HG03045 (cell line): Measurements from ENCODE around the gene NEU1.
"Not testable (repeated sequence)": the region's sequence is repeated elsewhere in the genome, so short reads cannot be mapped to it uniquely, and the experiment has no call there.

Experiments used
- ATAC-seq: cut with Tn5 transposase; IDR thresholded peaks from one replicate; pipeline ENCODE4 v1.9.1; 2021; ENCODE audit warnings: mild to moderate bottlenecking, moderate library complexity; ENCODE audit not compliant: unreplicated experiment

Gene NEU1

DNA sequence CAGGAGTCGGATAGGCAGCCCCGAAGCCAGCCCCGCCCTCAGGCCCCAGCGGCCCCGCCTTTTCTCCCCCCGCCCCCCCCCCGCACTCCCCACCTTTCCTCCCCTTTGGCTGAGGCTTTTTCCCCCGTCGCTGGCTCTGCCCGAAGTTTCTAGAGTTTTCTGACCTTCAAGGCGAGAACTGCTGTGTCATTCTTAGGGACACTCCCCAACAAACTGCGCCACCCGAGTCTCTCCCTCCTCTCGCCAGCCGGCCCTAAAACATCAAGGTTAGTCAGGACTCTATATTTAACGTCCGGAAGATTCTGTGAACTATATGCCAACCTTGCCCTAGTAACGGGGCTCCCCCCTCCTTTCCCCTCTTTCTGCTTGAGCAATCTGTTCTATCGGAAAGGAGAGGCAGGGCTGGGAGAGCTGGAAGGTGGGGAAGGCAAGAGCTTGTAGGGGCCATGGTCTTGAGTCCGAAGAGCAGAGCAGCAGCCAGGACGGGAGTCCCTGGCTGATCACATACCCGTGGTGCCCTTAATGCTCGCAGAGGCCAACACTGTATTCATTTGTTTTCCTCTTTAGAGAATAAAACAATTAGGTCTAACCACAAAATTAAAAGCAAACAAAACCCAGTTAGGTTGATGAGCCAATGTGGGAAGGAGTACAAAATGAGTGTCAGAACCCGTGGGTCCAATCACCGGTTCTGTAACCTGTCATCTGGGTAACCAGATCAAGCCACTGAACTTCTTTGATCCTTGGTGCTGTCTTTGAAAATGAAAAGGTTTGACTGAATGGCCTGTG, 40.4 kb downstream of the NEU1 start:
- ATAC-seq, result peak; percentile 36

DNA sequence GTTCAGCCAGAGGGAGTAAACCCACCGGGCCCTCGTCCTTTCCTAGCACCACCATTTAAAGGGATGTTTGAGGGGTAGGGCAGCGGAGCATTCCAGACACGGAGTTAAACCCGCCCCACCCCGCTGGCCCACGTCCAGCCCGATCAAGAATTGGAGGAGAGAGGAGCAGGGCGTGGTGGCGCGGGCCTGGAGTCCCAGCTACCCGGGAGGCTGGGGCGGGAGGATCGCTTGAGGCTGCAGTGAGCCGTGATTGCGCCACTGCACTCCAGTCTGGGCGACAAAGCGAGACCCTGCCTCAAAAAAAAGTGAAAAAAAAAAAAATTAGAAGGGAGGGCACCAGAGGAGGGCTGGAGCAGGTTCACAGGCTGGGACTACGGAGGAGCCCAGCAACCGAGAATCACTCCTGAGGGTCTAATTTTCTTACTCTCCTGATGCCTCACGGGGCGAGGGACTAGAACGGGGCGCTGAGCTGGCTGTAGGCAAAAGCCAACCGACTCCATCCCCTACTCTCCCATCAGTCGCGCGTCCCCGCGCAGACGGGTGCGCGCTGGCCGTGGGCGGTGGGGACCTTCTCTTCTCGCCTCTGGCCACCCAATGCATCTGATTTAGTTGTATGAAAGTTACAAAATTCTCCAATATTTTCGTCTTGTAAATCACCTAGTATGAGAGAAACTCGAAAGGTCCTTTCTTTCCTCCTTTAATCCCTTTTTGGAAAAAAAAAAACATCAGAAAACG, 41.2 kb downstream of the NEU1 start:
- peak; percentile 44 for ATAC-seq

DNA sequence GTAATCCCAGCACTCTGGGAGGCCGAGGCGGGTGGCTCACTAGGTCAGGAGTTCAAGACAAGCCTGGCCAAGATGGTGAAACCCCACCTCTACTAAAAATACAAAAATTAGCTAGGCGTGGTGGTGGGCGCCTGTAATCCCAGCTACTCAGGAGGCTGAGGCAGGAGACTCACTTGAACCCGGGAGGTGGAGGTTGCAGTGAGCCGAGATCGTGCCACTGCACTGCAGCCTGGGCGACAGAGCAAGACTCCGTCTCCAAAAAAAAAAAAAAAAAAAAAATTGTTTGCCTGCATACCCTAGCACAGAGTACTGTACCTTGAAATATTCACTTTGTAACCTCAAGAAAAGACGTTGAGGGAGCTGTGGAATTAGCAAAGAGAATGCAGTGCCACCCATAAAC, 42.2 kb downstream of the NEU1 start:
- not testable (repeated sequence) for ATAC-seq

DNA sequence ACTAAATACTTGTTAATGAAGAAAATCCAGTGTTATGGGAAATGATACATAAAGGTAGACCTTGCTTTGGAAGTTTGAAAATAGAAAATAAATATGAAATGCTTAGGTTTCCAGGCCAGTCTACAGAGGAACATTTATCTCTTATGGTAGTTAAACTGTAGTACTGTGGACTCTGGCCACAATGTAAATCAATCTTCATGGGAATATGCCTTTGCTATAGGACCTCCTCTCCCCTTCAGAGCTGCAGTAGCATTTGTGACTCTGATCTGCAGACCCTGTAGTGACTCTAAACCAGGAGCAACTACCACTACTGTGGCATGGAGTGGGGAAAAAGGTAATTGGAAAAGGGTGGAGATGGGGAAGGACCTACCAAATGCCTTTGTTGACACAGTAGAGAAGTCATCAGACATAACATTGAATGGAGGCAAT, 42.7 kb downstream of the NEU1 start:
- ATAC-seq, result no peak

DNA sequence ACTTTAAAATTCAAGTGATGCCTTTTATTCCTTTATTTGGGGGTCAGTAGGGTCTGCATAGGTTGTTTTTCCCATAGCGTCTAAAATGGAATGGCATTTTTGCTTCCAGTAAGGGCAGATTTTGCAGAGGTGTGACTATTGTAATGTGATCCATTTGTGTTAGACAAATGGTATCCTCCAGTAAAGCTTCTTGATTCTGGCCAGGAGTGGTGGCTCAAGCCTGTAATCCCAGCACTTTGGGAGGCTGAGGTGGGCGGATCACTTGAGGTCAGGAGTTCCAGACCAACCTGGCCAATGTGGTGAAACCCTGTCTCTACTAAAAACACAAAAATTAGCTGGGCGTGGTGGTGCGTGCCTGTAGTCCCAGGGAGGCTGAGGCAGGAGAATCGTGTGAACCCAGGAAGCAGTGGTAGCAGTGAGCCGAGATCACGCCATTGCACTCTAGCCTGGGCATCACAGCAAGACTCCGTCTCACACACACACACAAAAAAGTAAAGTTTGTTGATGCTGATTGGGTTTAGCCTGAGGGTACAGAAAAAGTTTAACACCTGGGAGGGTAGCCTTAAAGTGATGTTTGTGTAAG, 44.6 kb downstream of the NEU1 start:
- not testable (repeated sequence) for ATAC-seq

DNA sequence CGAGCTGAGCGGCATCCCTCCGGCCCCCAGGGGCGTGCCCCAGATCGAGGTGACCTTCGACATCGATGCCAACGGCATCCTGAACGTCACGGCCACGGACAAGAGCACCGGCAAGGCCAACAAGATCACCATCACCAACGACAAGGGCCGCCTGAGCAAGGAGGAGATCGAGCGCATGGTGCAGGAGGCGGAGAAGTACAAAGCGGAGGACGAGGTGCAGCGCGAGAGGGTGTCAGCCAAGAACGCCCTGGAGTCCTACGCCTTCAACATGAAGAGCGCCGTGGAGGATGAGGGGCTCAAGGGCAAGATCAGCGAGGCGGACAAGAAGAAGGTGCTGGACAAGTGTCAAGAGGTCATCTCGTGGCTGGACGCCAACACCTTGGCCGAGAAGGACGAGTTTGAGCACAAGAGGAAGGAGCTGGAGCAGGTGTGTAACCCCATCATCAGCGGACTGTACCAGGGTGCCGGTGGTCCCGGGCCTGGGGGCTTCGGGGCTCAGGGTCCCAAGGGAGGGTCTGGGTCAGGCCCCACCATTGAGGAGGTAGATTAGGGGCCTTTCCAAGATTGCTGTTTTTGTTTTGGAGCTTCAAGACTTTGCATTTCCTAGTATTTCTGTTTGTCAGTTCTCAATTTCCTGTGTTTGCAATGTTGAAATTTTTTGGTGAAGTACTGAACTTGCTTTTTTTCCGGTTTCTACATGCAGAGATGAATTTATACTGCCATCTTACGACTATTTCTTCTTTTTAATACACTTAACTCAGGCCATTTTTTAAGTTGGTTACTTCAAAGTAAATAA, 45.3 kb downstream of the NEU1 start:
- not testable (repeated sequence) for ATAC-seq

- ATAC-seq, result peak; percentile 36
These were observed 47.4 kb downstream of the NEU1 start, which contains the start of the genes HSPA1A and HSPA1L for GRCh38 chr6:31815025-31815838. Gene HSPA1A (plus strand): TSS chr6:31815543. CDS start chr6:31815757, 214 bp downstream. Gene HSPA1L (minus strand): TSS chr6:31815283. CDS start chr6:31811972, 3,311 bp downstream.

DNA sequence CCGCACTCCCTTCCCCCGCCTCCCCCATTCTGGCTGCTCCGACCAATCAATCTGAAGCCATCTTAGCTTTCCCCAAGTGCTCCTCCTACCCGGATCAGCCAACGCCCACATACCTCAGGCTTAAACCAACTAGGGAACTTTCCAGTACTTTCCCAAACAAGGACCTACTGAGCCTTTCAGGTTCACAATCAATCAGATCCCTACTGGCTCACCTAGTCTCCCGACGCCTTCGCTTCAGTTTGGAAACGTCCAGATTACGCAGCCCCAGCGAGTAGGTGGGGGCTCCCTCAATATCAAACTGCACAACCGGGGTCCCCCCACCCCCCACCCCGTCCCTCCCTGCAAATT, 48.0 kb downstream of the NEU1 start:
- ATAC-seq, result no peak

- ATAC-seq, result no peak
These were observed 49.2 kb downstream of the NEU1 start for GRCh38 chr6:31813465-31813849.

DNA sequence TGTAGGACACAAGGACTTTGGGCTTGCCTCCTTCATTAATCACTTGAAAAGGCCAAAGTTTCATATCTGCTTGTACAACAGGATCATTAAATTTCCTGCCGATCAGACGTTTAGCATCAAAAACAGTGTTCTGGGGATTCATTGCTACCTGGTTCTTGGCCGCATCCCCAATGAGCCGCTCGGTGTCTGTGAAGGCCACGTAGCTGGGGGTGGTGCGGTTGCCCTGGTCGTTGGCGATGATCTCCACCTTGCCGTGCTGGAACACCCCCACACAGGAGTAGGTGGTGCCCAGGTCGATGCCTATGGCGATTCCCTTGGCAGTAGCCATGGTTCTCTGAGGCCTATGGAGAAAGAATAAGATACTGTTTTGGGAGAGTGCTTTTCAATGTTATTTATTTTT, 51.0 kb downstream of the NEU1 start:
- no peak for ATAC-seq

GRCh38 chr6:31808599-31808998, 54.0 kb downstream of the NEU1 start:
- not testable (repeated sequence) for ATAC-seq
